HCT116 (cell line): ENCODE results near the gene IRF9. TPM values are rescaled to one million over a fixed set of nuclear protein-coding genes. Genes with fewer than 3 reads are reported as not detected.

ENCODE experiments used
- ATAC-seq: fragments of 200-7000 bp; cut with Tn5 transposase; 2 replicates; pipeline ENCODE4 v1.9.1; 2020; ENCODE audit warnings: mild to moderate bottlenecking, moderate library complexity
- BruUV-seq: library from RNA; stranded (reverse); fragments of 400-500 nt; replicated peaks from 2 replicates; lab custom pipeline; 2021; lab: Mats Ljungman, UMichigan
- CTCF ChIA-PET: fragments of 300-600 bp; sonication (Branson Sonifier 250); formaldehyde crosslinking; loops from one replicate; lab custom pipeline; 2021; ENCODE audit warnings: antibody characterized with exemption; lab: Charles Lee
- POLR2A ChIA-PET: fragments of 300-600, 350-600 bp; sonication (Branson Sonifier 250); formaldehyde crosslinking; loops from one replicate; lab custom pipeline; 2021; ENCODE audit warnings: antibody characterized with exemption; lab: Charles Lee
- RAD21 ChIA-PET, 2 experiments: fragments of 300-600 bp; sonication (Branson Sonifier 250); formaldehyde crosslinking; loops; one replicate each; lab custom pipeline; 2023; ENCODE audit warnings: low total read pairs in 2 of 2; ENCODE audit not compliant: uncharacterized antibody in 2 of 2, unreplicated experiment in 2 of 2, low non-redundant PET in 1 of 2; lab: Charles Lee
- DNase-seq: peaks from one replicate; pipeline ENCODE4 v3.0.0-alpha.2; 2010; ENCODE audit warnings: low read depth, low spot score
- H2AFZ ChIP-seq: fragments of 200-600 bp; shearing (Covaris generic), sonication (generic); 2 replicates; pipeline ENCODE4 v1.6.1; 2017; ENCODE audit warnings: low read depth, mixed run types, mixed read lengths, antibody characterized with exemption, low read length; ENCODE audit not compliant: poor library complexity, severe bottlenecking
- H3K27ac ChIP-seq: 2 replicates; pipeline ENCODE4 v1.5.1; 2012; ENCODE audit warnings: low read depth, low read length
- H3K27me3 ChIP-seq: fragments of 200-600 bp; sonication (generic); 2 replicates; pipeline ENCODE4 v1.6.1; 2016; ENCODE audit warnings: mixed run types, low read length, mixed read lengths; ENCODE audit not compliant: insufficient read depth
- H3K36me3 ChIP-seq, 2 experiments: fragments of 200-500 bp in 1 of 2; fragments of 200-600 bp in 1 of 2; sonication (Bioruptor generic) in 1 of 2; sonication (generic) in 1 of 2; 2 replicates each; pipeline versions ENCODE4 v1.5.1 to v1.6.1; 2014 to 2016; ENCODE audit warnings: low read length in 2 of 2, inconsistent platforms in 1 of 2, mixed read lengths in 1 of 2, mixed run types in 1 of 2; ENCODE audit not compliant: insufficient read depth in 2 of 2, control insufficient read depth in 1 of 2
- H3K4me1 ChIP-seq, 2 experiments: fragments of 200-600 bp in 1 of 2; sonication (generic) in 1 of 2; 2 replicates each; pipeline versions ENCODE4 v1.5.1 to v1.6.1; 2012 to 2017; ENCODE audit warnings: low read length in 2 of 2, inconsistent platforms in 1 of 2, mild to moderate bottlenecking in 1 of 2, mixed read lengths in 1 of 2, mixed run types in 1 of 2, moderate library complexity in 1 of 2; ENCODE audit not compliant: insufficient read depth in 2 of 2, control insufficient read depth in 1 of 2
- H3K4me2 ChIP-seq: fragments of 200-600 bp; sonication (generic); 2 replicates; pipeline ENCODE4 v1.6.1; 2017; ENCODE audit warnings: mixed run types, low read length, mixed read lengths
- H3K4me3 ChIP-seq, 2 experiments: fragments of 200-600 bp in 1 of 2; sonication (generic) in 1 of 2; replicated peaks in 1 of 2; 2 replicates each; pipeline ENCODE4 v1.5.1; 2011 to 2016; ENCODE audit warnings: low read length in 2 of 2, control low read depth in 1 of 2, low read depth in 1 of 2, mild to moderate bottlenecking in 1 of 2, mixed read lengths in 1 of 2, mixed run types in 1 of 2
- H3K79me2 ChIP-seq: fragments of 200-600 bp; sonication (generic); 2 replicates; pipeline ENCODE4 v1.6.1; 2017; ENCODE audit warnings: mild to moderate bottlenecking, mixed run types, low read length, moderate library complexity, mixed read lengths; ENCODE audit not compliant: insufficient read depth
- H3K9ac ChIP-seq: fragments of 200-600 bp; sonication (generic); 2 replicates; pipeline ENCODE4 v1.6.1; 2016; ENCODE audit warnings: low read length, mixed read lengths
- H3K9me2 ChIP-seq: fragments of 200-600 bp; sonication (generic), shearing (Covaris generic); 2 replicates; pipeline ENCODE4 v1.6.1; 2017; ENCODE audit warnings: mixed run types, mild to moderate bottlenecking, moderate library complexity; ENCODE audit not compliant: insufficient read depth
- H3K9me3 ChIP-seq, 2 experiments: fragments of 200-500 bp in 1 of 2; fragments of 200-600 bp in 1 of 2; sonication (Bioruptor generic) in 1 of 2; sonication (generic) in 1 of 2; 2 replicates each; pipeline ENCODE4 v1.6.1; 2014 to 2017; ENCODE audit warnings: low read length in 2 of 2, mixed read lengths in 2 of 2, inconsistent platforms in 1 of 2, low read depth in 1 of 2, mild to moderate bottlenecking in 1 of 2, mixed run types in 1 of 2, moderate library complexity in 1 of 2; ENCODE audit not compliant: control insufficient read depth in 1 of 2, insufficient read depth in 1 of 2
- H4K20me1 ChIP-seq: fragments of 200-600 bp; sonication (generic), shearing (Covaris generic); 2 replicates; pipeline ENCODE4 v1.6.1; 2017; ENCODE audit warnings: mixed run types, mild to moderate bottlenecking, moderate library complexity; ENCODE audit not compliant: insufficient read depth
- ATF3 ChIP-seq: IDR thresholded peaks from 2 replicates; pipeline ENCODE4 v1.6.1; 2012
- EGR1 ChIP-seq: IDR thresholded peaks from 2 replicates; pipeline ENCODE4 v1.6.1; 2012; ENCODE audit warnings: low read depth
- ELF1 ChIP-seq: IDR thresholded peaks from 2 replicates; pipeline ENCODE4 v1.6.1; 2012; ENCODE audit warnings: low read depth, borderline replicate concordance
- EZH2phosphoT487 ChIP-seq: fragments of 200-600 bp; IDR thresholded peaks from 2 replicates; pipeline ENCODE4 v1.6.1; 2018; ENCODE audit warnings: antibody characterized with exemption, borderline replicate concordance
- JUND ChIP-seq: IDR thresholded peaks from 2 replicates; pipeline ENCODE4 v1.6.1; 2012
- POLR2A ChIP-seq: IDR thresholded peaks from 2 replicates; pipeline ENCODE4 v1.7.0; 2011; ENCODE audit warnings: borderline replicate concordance; ENCODE audit not compliant: insufficient read depth, insufficient read length; ENCODE audit errors: extremely low read depth
- RAD21 ChIP-seq: IDR thresholded peaks from 2 replicates; pipeline ENCODE4 v1.6.1; 2012; ENCODE audit warnings: low read depth, mild to moderate bottlenecking
- SIN3A ChIP-seq: IDR thresholded peaks from 2 replicates; pipeline ENCODE4 v1.6.1; 2012; ENCODE audit warnings: low read depth
- YY1 ChIP-seq: IDR thresholded peaks from 2 replicates; pipeline ENCODE4 v1.6.1; 2011; ENCODE audit warnings: low read length, low read depth, moderate library complexity, mild to moderate bottlenecking; ENCODE audit not compliant: insufficient replicate concordance; ENCODE audit errors: extremely low read depth
- ZNF274 ChIP-seq: fragments of 200-500 bp; sonication (Bioruptor generic); IDR thresholded peaks from 2 replicates; pipeline ENCODE4 v1.6.1; 2014; ENCODE audit warnings: mild to moderate bottlenecking, low read depth, low read length, inconsistent platforms
- intact Hi-C: fragments of 100-400 bp; cut with micrococcal nuclease; formaldehyde crosslinking; loops from 2 replicates; pipeline ENCODE4 v1.10.0; 2022
- total RNA-seq: library from RNA; stranded (reverse); gene quantifications from one replicate; pipeline ENCODE4 v1.2.1, GENCODE V29; 2021; ENCODE audit not compliant: unreplicated experiment
- TF ChIP-seq, protein P1 (sequence below): IDR thresholded peaks from 2 replicates; pipeline ENCODE4 v1.6.1; 2012; ENCODE audit warnings: low read depth

Gene IRF9
- total RNA-seq, 1 experiment from 2014 or later, result 21.7 TPM

DNA sequence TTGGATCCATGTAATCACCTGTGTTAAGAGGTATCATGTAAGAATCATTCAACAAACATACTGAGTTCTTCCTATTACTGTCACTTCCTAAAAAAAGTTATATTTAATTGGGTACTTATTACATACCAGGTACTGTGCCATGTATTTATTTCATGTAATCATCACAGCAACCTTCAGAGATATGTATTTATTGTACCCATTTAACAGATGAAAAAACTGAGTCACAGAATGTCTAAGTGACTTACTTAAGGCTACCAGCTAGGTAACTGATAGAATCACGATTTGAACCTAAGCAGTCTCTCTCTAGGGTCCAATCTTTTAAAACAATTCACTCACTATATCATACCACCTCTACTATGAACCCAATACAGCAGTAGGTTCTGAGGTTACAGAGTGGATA is 16.6 kb upstream of the IRF9 start:
- Histone ChIP-seq H3K4me2 (no peak overlapping the region), H3K4me3 (no peak overlapping the region), H3K36me3 (peaks cover 8 to 14% of the 10 kb centered on the region in 2 experiments; a peak in 3 of 4 replicates), H2AFZ (no peak overlapping the region), H3K27me3 (no peaks in the 10 kb centered on the region), H4K20me1 (no peaks in the 10 kb centered on the region), H3K79me2 (peaks cover 61% of the 10 kb centered on the region), H3K27ac (no peak overlapping the region), H3K9me3 (no peaks in the 10 kb centered on the region), H3K9ac (no peak overlapping the region), H3K4me1 (peaks cover 24 to 32% of the 10 kb centered on the region in 2 experiments), H3K9me2 (no peaks in the 10 kb centered on the region)
- no peak for TF ChIP-seq EZH2phosphoT487
- TF ChIP-seq POLR2A, result no peak
- TF ChIP-seq, protein P1, sequence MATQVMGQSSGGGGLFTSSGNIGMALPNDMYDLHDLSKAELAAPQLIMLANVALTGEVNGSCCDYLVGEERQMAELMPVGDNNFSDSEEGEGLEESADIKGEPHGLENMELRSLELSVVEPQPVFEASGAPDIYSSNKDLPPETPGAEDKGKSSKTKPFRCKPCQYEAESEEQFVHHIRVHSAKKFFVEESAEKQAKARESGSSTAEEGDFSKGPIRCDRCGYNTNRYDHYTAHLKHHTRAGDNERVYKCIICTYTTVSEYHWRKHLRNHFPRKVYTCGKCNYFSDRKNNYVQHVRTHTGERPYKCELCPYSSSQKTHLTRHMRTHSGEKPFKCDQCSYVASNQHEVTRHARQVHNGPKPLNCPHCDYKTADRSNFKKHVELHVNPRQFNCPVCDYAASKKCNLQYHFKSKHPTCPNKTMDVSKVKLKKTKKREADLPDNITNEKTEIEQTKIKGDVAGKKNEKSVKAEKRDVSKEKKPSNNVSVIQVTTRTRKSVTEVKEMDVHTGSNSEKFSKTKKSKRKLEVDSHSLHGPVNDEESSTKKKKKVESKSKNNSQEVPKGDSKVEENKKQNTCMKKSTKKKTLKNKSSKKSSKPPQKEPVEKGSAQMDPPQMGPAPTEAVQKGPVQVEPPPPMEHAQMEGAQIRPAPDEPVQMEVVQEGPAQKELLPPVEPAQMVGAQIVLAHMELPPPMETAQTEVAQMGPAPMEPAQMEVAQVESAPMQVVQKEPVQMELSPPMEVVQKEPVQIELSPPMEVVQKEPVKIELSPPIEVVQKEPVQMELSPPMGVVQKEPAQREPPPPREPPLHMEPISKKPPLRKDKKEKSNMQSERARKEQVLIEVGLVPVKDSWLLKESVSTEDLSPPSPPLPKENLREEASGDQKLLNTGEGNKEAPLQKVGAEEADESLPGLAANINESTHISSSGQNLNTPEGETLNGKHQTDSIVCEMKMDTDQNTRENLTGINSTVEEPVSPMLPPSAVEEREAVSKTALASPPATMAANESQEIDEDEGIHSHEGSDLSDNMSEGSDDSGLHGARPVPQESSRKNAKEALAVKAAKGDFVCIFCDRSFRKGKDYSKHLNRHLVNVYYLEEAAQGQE, result no peak
- no peak for TF ChIP-seq JUND
- TF ChIP-seq YY1, result no peak
- no peak for ATAC-seq
- RAD21 ChIA-PET, result no interaction called here
- POLR2A ChIA-PET, result no interaction called here
- intact Hi-C loops, result no loop called here
- no TSS peak for BruUV-seq
- CTCF ChIA-PET, result no interaction called here
- DNase-seq, result no peak

DNA sequence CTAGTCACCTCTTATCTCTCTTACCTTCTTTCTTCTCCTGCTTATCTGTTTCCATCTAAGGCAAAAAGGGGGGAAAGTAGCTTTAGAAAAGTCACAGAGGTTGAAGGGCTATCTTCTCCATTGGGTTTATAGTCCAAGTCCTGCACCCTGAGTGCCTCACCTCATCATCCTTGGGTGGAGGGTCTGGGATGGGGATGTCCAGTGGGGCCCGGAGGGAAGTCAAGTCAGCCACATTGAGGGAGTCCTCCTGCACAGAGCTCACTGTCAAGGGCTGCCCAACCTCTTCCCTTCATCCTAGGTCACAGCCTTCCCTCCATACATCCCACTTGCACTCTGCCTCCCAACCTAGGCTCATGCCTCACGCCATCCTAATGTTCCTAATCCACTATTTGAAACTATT is 15.8 kb upstream of the IRF9 start:
- ChIA-PET POLR2A (interaction anchor here (2.3 kb wide), 1 partner anchor 51 kb away, joined by 9 read pairs; the partner anchor contains the start of gene PCK2), RAD21 (no interaction called here), CTCF (interaction anchor here (2.4 to 3.9 kb wide), 2 partner anchors 16 to 36 kb away, joined by 7 to 19 read pairs; partner anchors contain the start of gene IRF9)
- no peak overlapping the region for H2AFZ ChIP-seq
- no peaks in the 10 kb centered on the region for H3K27me3 ChIP-seq
- no peaks in the 10 kb centered on the region for H3K9me2 ChIP-seq
- intact Hi-C loops, result no loop called here
- DNase-seq (no peak), ATAC-seq (no peak)
- H3K4me2 ChIP-seq, result peak overlapping the region; percentile 92
- H3K27ac ChIP-seq, result peak overlapping the region; percentile 83
- H3K4me1 ChIP-seq, result peaks cover 19 to 27% of the 10 kb centered on the region in 2 experiments
- H4K20me1 ChIP-seq, result no peaks in the 10 kb centered on the region
- H3K4me3 ChIP-seq, result peak overlapping the region; percentile 97 to 99
- H3K79me2 ChIP-seq, result peaks cover 61% of the 10 kb centered on the region
- peaks cover 16 to 19% of the 10 kb centered on the region in 2 experiments; a peak in 3 of 4 replicates for H3K36me3 ChIP-seq
- H3K9me3 ChIP-seq, result no peaks in the 10 kb centered on the region
- H3K9ac ChIP-seq, result peak overlapping the region; percentile 86
- BruUV-seq, result no TSS peak
- TF ChIP-seq SIN3A, result no peak
- TF ChIP-seq ELF1, result no peak
- TF ChIP-seq EGR1, result no peak
- TF ChIP-seq ATF3, result no peak
- TF ChIP-seq ZNF274, result no peak
- TF ChIP-seq RAD21, result no peak
- TF ChIP-seq, protein P1, result no peak
